Measurements from ENCODE around the gene GABPB1.

DNA sequence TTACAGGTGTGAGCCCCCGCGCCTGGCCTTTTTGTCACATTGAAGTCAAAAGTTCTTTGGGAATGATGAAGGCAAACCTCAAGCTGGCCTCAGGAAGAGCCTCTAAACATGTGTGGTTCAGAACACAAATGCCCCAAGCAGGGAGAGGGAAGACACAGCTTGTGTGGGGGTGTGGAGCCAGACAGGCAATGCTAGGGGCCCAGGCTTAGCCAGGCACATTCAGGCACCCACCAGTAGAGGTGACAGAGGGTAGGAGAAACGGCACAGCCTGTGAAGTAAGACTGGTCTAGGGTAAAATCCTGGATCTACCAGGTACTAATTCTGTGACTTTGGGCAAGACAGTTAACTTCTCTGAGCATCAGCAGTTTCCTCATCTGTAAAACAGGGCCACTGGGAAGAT, 93.0 kb downstream of the GABPB1 start:
- TF ChIP-seq, protein P1, sequence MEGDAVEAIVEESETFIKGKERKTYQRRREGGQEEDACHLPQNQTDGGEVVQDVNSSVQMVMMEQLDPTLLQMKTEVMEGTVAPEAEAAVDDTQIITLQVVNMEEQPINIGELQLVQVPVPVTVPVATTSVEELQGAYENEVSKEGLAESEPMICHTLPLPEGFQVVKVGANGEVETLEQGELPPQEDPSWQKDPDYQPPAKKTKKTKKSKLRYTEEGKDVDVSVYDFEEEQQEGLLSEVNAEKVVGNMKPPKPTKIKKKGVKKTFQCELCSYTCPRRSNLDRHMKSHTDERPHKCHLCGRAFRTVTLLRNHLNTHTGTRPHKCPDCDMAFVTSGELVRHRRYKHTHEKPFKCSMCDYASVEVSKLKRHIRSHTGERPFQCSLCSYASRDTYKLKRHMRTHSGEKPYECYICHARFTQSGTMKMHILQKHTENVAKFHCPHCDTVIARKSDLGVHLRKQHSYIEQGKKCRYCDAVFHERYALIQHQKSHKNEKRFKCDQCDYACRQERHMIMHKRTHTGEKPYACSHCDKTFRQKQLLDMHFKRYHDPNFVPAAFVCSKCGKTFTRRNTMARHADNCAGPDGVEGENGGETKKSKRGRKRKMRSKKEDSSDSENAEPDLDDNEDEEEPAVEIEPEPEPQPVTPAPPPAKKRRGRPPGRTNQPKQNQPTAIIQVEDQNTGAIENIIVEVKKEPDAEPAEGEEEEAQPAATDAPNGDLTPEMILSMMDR (IDR thresholded peaks at IDR 0.05; ENCODE audit: low read length): no peak
- TF ChIP-seq EZH2 (optimal IDR thresholded peaks at IDR 0.05; ENCODE audit: low read depth, low read length): no peak
